Neural cell (in vitro differentiated cells): ENCODE measurements around the gene DSCAML1.

Source experiments
- CTCF ChIP-seq: fragments of 450-650 bp; IDR thresholded peaks from 2 replicates; pipeline ENCODE4 v1.5.1; 2014; ENCODE audit warnings: antibody characterized with exemption, mild to moderate bottlenecking, moderate library complexity; ENCODE audit not compliant: poor library complexity, severe bottlenecking
- EP300 ChIP-seq: fragments of 450-650 bp; conservative IDR thresholded peaks from 2 replicates; pipeline ENCODE4 v1.6.1; 2014; ENCODE audit warnings: antibody characterized with exemption, mild to moderate bottlenecking, moderate library complexity; ENCODE audit not compliant: poor library complexity, severe bottlenecking
- EZH2 ChIP-seq: fragments of 200-600, 300-800 bp; shearing (Covaris generic), sonication (generic); IDR thresholded peaks from 2 replicates; pipeline ENCODE4 v1.6.1; 2014; ENCODE audit warnings: antibody characterized with exemption, low read length, borderline replicate concordance, mild to moderate bottlenecking; ENCODE audit not compliant: insufficient read depth, poor library complexity, severe bottlenecking
- POLR2AphosphoS5 ChIP-seq: IDR thresholded peaks from 2 replicates; pipeline ENCODE4 v1.6.1; 2012
- REST ChIP-seq: IDR thresholded peaks from 2 replicates; pipeline ENCODE4 v1.6.1; 2012; ENCODE audit warnings: borderline replicate concordance
- TAF1 ChIP-seq: IDR thresholded peaks from 2 replicates; pipeline ENCODE4 v1.6.1; 2012; ENCODE audit warnings: low read depth

GRCh38 chr11:117796456-117796871 is 552 bp downstream of the DSCAML1 start:
- TF ChIP-seq POLR2AphosphoS5 (no peak), CTCF (no peak), REST (no peak), EZH2 (peak; percentile 31), TAF1 (no peak), EP300 (no peak)
